ENCODE data around the gene MAGI3. TPM values are rescaled to one million over a fixed set of nuclear protein-coding genes. Genes with fewer than 3 reads are reported as not detected.

Gene MAGI3
- total and polyA plus RNA-seq, 8 donors: 27.4 to 62.2 (median 36.3) TPM

DNA sequence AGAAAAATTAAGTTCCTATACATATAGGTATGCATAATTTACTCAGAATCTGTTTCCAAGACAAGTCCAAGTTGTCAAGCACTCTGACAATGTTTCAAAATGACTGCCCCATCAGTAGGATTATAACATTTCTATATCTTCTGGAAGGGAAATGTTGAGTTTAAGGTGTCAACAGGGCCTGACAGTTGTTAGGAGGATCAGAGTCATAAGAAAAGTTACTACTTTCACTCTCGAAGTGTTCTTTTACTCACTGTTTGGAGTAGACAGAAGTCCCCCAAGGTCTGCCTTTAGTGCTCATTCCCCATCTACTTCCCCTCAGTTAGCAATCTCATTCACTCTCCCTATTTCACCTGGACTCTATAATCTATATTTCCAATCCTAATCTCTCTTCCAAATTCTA is 20.6 kb upstream of the MAGI3 start:
- Histone ChIP-seq H3K4me1 (no peaks in the 10 kb centered on the region), H3K27me3 (no peaks in the 10 kb centered on the region), H3K4me3 (no peak overlapping the region), H3K36me3 (no peaks in the 10 kb centered on the region), H3K9me3 (no peaks in the 10 kb centered on the region), H3K27ac (no peak overlapping the region)
- no peak for DNase-seq
- TF ChIP-seq, protein P1, sequence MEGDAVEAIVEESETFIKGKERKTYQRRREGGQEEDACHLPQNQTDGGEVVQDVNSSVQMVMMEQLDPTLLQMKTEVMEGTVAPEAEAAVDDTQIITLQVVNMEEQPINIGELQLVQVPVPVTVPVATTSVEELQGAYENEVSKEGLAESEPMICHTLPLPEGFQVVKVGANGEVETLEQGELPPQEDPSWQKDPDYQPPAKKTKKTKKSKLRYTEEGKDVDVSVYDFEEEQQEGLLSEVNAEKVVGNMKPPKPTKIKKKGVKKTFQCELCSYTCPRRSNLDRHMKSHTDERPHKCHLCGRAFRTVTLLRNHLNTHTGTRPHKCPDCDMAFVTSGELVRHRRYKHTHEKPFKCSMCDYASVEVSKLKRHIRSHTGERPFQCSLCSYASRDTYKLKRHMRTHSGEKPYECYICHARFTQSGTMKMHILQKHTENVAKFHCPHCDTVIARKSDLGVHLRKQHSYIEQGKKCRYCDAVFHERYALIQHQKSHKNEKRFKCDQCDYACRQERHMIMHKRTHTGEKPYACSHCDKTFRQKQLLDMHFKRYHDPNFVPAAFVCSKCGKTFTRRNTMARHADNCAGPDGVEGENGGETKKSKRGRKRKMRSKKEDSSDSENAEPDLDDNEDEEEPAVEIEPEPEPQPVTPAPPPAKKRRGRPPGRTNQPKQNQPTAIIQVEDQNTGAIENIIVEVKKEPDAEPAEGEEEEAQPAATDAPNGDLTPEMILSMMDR (IDR thresholded peaks at IDR 0.05): no peak
- no peak for ATAC-seq
- intact Hi-C loops (cut with DNase I): no loop called here

DNA sequence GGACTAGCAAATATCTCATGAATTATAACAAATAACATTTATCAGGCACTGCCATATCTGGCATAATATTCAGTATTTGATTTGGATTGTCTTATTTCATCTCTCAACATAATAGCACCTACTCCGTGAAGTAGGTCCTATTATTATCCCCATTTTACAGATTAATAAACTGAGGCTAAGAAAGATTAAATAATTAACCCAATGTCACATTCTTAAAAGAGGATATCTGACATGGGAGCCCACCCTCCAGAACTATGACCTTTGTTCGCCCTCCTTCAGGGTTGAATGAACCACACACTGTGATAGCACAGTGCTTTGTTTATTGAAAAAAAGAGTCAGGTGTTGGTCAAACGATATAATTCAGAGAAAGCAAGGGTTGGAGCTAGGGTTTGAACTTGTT is 19.4 kb upstream of the MAGI3 start:
- Histone ChIP-seq H3K27ac (no peak overlapping the region), H3K4me1 (no peaks in the 10 kb centered on the region), H3K27me3 (no peaks in the 10 kb centered on the region), H3K36me3 (no peaks in the 10 kb centered on the region), H3K4me3 (no peak overlapping the region), H3K9me3 (no peaks in the 10 kb centered on the region)
- DNase-seq: no peak
- TF ChIP-seq, protein P1 (IDR thresholded peaks at IDR 0.05): no peak
- ATAC-seq: no peak
- intact Hi-C loops (cut with DNase I): no loop called here

DNA sequence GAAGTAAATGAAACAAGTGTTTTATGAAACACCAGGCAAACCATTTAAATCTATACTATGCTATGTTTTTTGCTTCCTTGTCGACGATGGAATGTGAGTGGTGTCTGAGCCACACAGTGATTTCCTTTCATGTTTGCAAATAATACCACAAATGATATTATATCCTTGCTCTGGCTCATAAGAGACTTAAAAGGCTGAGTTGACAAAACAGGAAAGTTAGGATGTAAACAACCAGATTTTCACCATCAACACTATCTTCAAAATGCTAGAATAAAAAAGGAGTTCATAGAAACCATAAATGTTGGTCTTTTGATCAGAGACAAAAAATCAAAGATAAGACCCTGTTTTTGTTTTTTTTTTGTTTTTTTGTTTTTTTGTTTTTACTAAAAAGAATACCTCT is 17.8 kb upstream of the MAGI3 start:
- ATAC-seq: no peak
- Histone ChIP-seq H3K27me3 (peaks cover 0 to 3% of the 10 kb centered on the region in 2 donors), H3K4me3 (no peak overlapping the region), H3K36me3 (no peaks in the 10 kb centered on the region), H3K9me3 (no peaks in the 10 kb centered on the region), H3K27ac (no peak overlapping the region), H3K4me1 (no peaks in the 10 kb centered on the region)
- intact Hi-C loops (cut with DNase I): no loop called here
- no peak for DNase-seq
- TF ChIP-seq, protein P1 (IDR thresholded peaks at IDR 0.05): no peak

DNA sequence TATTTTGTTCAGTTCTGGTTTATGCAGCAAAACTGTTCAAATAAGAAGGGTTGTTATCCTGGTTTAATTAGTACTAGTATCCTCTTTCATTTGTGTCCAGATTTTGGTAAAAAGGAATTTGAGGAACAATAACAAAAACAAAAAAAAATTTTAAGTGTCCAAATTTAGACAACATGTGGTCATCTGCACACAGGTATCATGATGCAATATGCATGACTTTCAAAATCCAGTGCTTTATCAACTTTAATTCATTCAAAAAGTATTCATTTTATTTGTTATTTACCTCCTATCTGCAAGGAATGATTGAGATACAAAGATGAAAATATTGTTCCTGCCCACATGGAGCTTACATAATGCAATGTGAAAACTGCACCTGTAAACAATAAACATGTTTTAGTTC is 16.7 kb upstream of the MAGI3 start:
- Histone ChIP-seq H3K4me3 (no peak overlapping the region), H3K27ac (no peak overlapping the region), H3K9me3 (no peaks in the 10 kb centered on the region), H3K4me1 (no peaks in the 10 kb centered on the region), H3K27me3 (peaks cover 0 to 4% of the 10 kb centered on the region in 2 donors), H3K36me3 (no peaks in the 10 kb centered on the region)
- ATAC-seq (no peak), DNase-seq (no peak)
- intact Hi-C loops (cut with DNase I): no loop called here
- TF ChIP-seq, protein P1 (IDR thresholded peaks at IDR 0.05): no peak

DNA sequence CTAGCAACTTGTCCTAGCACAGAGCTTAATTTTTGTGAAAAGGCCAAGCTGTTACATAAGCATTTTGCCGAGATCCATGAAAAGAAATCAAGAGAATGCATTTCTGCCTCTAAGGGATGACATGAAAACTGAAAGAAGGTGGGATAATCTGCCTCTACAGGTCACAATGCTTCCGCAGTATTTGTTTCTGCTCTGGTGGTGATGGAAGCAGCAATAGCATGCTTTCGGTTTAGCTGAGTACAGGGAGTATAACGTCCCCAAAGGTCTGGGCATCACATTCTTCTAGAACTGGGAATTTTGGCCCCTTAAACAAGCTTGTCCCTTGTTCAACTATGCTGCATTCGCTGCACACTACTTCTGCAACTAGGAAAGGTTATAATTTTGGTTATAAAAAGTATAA is 14.4 kb upstream of the MAGI3 start:
- Histone ChIP-seq H3K36me3 (no peaks in the 10 kb centered on the region), H3K27ac (no peak overlapping the region), H3K9me3 (no peaks in the 10 kb centered on the region), H3K4me3 (no peak overlapping the region), H3K27me3 (peaks cover 0 to 4% of the 10 kb centered on the region in 2 donors), H3K4me1 (no peaks in the 10 kb centered on the region)
- no peak for ATAC-seq
- DNase-seq: no peak
- intact Hi-C loops (cut with DNase I): no loop called here
- TF ChIP-seq, protein P1 (IDR thresholded peaks at IDR 0.05): no peak
